GM12878 (cell line): ENCODE results near the gene TPRG1. TPM values are rescaled to one million over a fixed set of nuclear protein-coding genes. Genes with fewer than 3 reads are reported as not detected.

Source experiments
- ATF2 ChIP-seq: IDR thresholded peaks from 2 replicates; pipeline ENCODE4 v1.6.1; 2012; ENCODE audit warnings: low read length, inconsistent platforms
- BHLHE40 ChIP-seq, 2 experiments: fragments of 450-650 bp in 1 of 2; IDR thresholded peaks; 2 replicates each; pipeline ENCODE4 v1.6.1; 2011 to 2017; ENCODE audit warnings: low read depth in 2 of 2, borderline replicate concordance in 1 of 2, improper control_type of control experiment in 1 of 2, low read length in 1 of 2, mild to moderate bottlenecking in 1 of 2
- E2F4 ChIP-seq: IDR thresholded peaks from 2 replicates; pipeline ENCODE4 v1.6.1; 2012; ENCODE audit warnings: low read depth, low read length, improper control_type of control experiment
- HSF1 ChIP-seq: fragments of 150-350 bp; IDR thresholded peaks from 2 replicates; pipeline ENCODE4 v1.6.1; 2014; ENCODE audit warnings: mild to moderate bottlenecking, low read depth, low read length
- NKRF ChIP-seq: fragments of 450-650 bp; conservative IDR thresholded peaks from 2 replicates; pipeline ENCODE4 v1.6.1; 2017; ENCODE audit warnings: mild to moderate bottlenecking, moderate library complexity
- ZNF384 ChIP-seq: IDR thresholded peaks from 2 replicates; pipeline ENCODE4 v1.6.1; 2012; ENCODE audit warnings: low read depth, mild to moderate bottlenecking, low read length, improper control_type of control experiment, borderline replicate concordance
- polyA plus RNA-seq, 11 experiments: library from polyadenylated mRNA; depleted of rRNA in 4 of 11; unstranded in 6 of 11; stranded (reverse) in 5 of 11; fragments of >200 nt; fragmentation: Nextera tagmentation in 4 of 11; fragmentation: Illumina TruSeq in 1 of 11; extraction: Ambion mirVana in 4 of 11; extraction: Trizol in 1 of 11; gene quantifications; 1 replicate in 1 of 11; 2 replicates in 10 of 11; pipeline versions ENCODE4 v1.2.1 to v1.2.3, GENCODE V29; 2011 to 2016; ENCODE audit warnings: inconsistent platforms in 2 of 11, missing spikeins in 2 of 11, low read depth in 1 of 11
- total RNA-seq, 4 experiments: library from RNA; depleted of rRNA in 3 of 4; stranded (reverse); fragments of >200 nt in 3 of 4; fragmentation: Illumina TruSeq in 1 of 4; extraction: Trizol in 1 of 4; gene quantifications; 2 replicates each; pipeline versions ENCODE4 v1.2.1 to v1.2.3, GENCODE V29; 2013 to 2021

The TPRG1 gene
- total and polyA plus RNA-seq, 10 of the 15 experiments (the other 5 are each of a cell fraction or from before 2014, with no cell fraction given), result 0.26 to 30.7 (median 3.6) TPM

GRCh38 chr3:189295089-189295488 lies 123.3 kb downstream of the TPRG1 start (continued):
- TF ChIP-seq HSF1 (no peak), NKRF (no peak), ATF2 (no peak), ZNF384 (no peak), E2F4 (no peak), BHLHE40 (IDR thresholded peaks at IDR 0.05; ENCODE audit: borderline replicate concordance in 1 of 2, low read depth in 2 of 2, low read length in 1 of 2) (no peak)
- TF ChIP-seq, all 136 proteins: peak for 0
